Measurements from ENCODE around the gene PBRM1. TPM values are rescaled to one million over a fixed set of nuclear protein-coding genes. Genes with fewer than 3 reads are reported as not detected.
A peak's percentile ranks its signal among the peaks of the same experiment; 100 is the strongest.

Gene PBRM1
- 10 to 100 TPM; 73.4 to 78.5 TPM for total RNA-seq
- 72.1 TPM for polyA plus RNA-seq (2013, experiment 1 of 2)
- 69.4 TPM for polyA plus RNA-seq (2013, experiment 2 of 2)
- long read RNA-seq, experiment 1, partial matches to known transcripts = 9 of 21 reads
- long read RNA-seq, experiment 1, other reads (novel, unspliced or antisense) = 12 of 21 reads
- long read RNA-seq, experiment 2, partial matches to known transcripts = 18 of 78 reads
- long read RNA-seq, experiment 2, other reads (novel, unspliced or antisense) = 60 of 78 reads
- long read RNA-seq, experiment 3, partial matches to known transcripts = 30 of 47 reads
- long read RNA-seq, experiment 3, other reads (novel, unspliced or antisense) = 17 of 47 reads
- long read RNA-seq, experiment 4, partial matches to known transcripts = 1 of 3 reads
- long read RNA-seq, experiment 4, other reads (novel, unspliced or antisense) = 2 of 3 reads

DNA sequence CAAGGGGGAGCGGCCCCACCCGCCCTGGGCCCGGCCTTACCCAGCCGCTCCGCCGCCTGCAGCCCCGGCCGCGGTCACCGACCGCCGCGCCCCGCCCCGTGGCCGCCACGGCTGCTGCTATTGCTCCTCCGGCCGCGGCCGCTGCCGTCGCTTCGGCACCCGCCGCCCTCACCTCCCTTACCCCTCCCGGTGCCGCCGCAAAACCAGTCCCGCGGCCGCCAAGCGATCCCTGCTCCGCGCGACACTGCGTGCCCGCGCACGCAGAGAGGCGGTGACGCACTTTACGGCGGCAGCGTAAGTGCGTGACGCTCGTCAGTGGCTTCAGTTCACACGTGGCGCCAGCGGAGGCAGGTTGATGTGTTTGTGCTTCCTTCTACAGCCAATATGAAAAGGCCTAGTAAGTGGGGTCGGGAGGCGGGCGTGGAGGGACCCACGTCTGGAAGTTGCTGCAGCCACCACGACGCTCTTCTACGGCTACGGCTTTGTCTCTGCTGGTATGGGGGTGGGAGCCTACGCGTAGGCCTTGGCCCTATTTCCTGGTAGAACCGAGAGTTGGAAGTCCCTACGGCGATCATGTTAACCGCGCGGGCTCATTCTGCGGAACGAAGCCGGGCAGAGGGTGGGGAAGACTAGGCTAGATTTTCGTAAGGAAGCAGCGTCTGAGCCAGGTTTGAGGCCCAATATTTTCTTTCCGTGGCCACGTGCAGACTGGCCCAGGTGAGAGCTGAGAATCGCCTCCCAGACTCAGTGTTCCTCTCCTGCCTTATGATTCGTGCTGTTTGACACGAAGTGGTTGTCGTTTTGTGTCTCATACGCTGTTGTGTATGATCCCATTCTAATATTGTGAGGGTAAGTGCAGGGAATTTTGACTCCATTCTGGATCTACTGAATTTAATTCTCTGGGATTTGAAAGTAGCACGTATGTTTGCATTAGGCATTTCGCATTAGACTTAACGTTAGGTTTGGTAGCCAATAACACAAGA, at the start of gene PBRM1, which contains the start of gene GNL3:
Gene PBRM1, minus strand, starts transcription at position 205 of the 983 bp plus-strand sequence.
Gene GNL3, plus strand, starts transcription at position 324 of the 983 bp plus-strand sequence. Its CDS starts 61 bp downstream, at position 385.
- Mint-ChIP-seq H3K9me3 (no peaks in the 10 kb centered on the region), H3K4me1 (peaks cover 18% of the 10 kb centered on the region), H3K4me3 (peak within 1 kb of the TSS; percentile 99), H3K27ac (peak within 1 kb of the TSS; percentile 98), H3K27me3 (ENCODE audit: insufficient read depth) (no peaks in the 10 kb centered on the region), H3K36me3 (ENCODE audit: low read depth) (peaks cover 49% of the 10 kb centered on the region)
- 0% methylated on average over 43 to 82 of the region's 82 CpGs for WGBS, 2 experiments (ENCODE audit: insufficient coverage in 1 of 2, insufficient read length in 1 of 2)
- H3K4me1 ChIP-seq (ENCODE audit: control insufficient read depth, insufficient read depth, low read length) = no peaks in the 10 kb centered on the region
- TF ChIP-seq, protein P1, sequence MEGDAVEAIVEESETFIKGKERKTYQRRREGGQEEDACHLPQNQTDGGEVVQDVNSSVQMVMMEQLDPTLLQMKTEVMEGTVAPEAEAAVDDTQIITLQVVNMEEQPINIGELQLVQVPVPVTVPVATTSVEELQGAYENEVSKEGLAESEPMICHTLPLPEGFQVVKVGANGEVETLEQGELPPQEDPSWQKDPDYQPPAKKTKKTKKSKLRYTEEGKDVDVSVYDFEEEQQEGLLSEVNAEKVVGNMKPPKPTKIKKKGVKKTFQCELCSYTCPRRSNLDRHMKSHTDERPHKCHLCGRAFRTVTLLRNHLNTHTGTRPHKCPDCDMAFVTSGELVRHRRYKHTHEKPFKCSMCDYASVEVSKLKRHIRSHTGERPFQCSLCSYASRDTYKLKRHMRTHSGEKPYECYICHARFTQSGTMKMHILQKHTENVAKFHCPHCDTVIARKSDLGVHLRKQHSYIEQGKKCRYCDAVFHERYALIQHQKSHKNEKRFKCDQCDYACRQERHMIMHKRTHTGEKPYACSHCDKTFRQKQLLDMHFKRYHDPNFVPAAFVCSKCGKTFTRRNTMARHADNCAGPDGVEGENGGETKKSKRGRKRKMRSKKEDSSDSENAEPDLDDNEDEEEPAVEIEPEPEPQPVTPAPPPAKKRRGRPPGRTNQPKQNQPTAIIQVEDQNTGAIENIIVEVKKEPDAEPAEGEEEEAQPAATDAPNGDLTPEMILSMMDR (conservative IDR thresholded peaks at IDR 0.05) = no peak
- peak within 1 kb of the TSS; percentile 91 for H3K9ac ChIP-seq (ENCODE audit: extremely low read depth, low read length, poor library complexity, severe bottlenecking)
- H3K27me3 ChIP-seq (ENCODE audit: control insufficient read depth, insufficient read depth, low read length, poor library complexity, severe bottlenecking) = no peaks in the 10 kb centered on the region
- peak; percentile 97 for DNase-seq
- peaks cover 54% of the 10 kb centered on the region for H3K36me3 ChIP-seq (ENCODE audit: control insufficient read depth, insufficient read depth, low read length)
- H3K27ac ChIP-seq (ENCODE audit: low read depth, low read length) = peak within 1 kb of the TSS; percentile 99
- H3K9me3 ChIP-seq (ENCODE audit: control insufficient read depth, low read length) = no peaks in the 10 kb centered on the region
- peak within 1 kb of the TSS; percentile 98 for H3K4me3 ChIP-seq (ENCODE audit: low read length)

DNA sequence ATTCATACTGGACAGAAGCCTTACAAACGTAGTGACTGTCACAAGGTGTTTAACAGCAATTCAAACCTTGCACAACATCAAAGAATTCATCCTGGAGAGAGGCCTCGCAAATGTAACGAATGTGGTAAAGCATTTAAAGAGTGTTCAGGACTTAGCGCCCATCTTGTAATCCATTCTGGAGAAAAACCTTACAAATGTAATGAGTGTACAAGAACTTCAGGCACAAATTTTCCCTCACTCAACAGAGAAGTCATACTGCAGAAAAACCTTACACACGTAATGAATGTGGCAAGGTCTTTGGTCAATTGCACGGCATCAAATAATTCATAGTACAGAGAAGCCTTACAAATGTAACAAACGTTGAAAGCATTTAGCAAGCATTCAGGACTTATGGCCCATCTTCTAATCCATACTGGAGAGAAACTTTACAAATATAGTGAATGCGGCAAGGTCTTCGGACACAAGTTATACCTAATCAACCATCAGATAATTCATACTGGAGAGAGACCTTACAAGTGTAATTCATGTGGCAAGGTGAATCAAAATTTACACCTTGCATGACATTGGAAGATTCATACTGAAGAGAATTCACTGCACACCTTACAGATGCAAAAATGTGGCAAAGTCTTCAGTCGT, 47.7 kb upstream of the PBRM1 start:
- WGBS, 2 experiments (ENCODE audit: insufficient coverage in 1 of 2, insufficient read length in 1 of 2) = 86 to 92% methylated on average over 9 to 10 of the region's 10 CpGs
- no peaks in the 10 kb centered on the region for H3K27me3 ChIP-seq (ENCODE audit: control insufficient read depth, insufficient read depth, low read length, poor library complexity, severe bottlenecking)
- no peak overlapping the region for H3K4me3 ChIP-seq (ENCODE audit: low read length)
- no peaks in the 10 kb centered on the region for H3K27me3 Mint-ChIP-seq (ENCODE audit: insufficient read depth)
- H3K4me1 Mint-ChIP-seq = no peaks in the 10 kb centered on the region
- H3K4me1 ChIP-seq (ENCODE audit: control insufficient read depth, insufficient read depth, low read length) = no peaks in the 10 kb centered on the region
- TF ChIP-seq, protein P1 (conservative IDR thresholded peaks at IDR 0.05) = no peak
- no peak overlapping the region for H3K9ac ChIP-seq (ENCODE audit: extremely low read depth, low read length, poor library complexity, severe bottlenecking)
- H3K36me3 ChIP-seq (ENCODE audit: control insufficient read depth, insufficient read depth, low read length) = peaks cover 89% of the 10 kb centered on the region
- no peak overlapping the region for H3K27ac ChIP-seq (ENCODE audit: low read depth, low read length)
- no peak for DNase-seq
- H3K9me3 Mint-ChIP-seq = peaks cover 24% of the 10 kb centered on the region
- H3K9me3 ChIP-seq (ENCODE audit: control insufficient read depth, low read length) = peaks cover 54% of the 10 kb centered on the region
- no peak overlapping the region for H3K27ac Mint-ChIP-seq
- no peak overlapping the region for H3K4me3 Mint-ChIP-seq
- H3K36me3 Mint-ChIP-seq (ENCODE audit: low read depth) = peaks cover 93% of the 10 kb centered on the region

DNA sequence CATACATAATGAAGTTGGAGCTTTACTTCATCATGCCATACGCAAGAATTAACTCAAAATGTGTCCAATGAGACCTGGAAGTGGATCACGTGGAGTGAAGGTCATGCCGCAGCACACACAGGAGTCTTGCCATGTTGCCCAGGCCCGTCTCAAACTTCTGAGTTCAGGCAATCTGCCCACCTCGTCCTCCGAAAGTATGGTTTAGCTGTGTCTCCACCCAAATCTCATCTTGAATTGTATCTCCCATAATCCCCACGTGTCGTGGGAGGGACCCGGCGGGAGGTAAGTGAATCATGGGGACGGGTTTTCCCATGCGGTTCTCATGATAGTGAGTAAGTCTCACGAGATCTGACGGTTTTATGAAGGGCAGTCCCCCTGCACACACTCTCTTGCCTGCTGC, 45.9 kb upstream of the PBRM1 start:
- Histone ChIP-seq H3K9ac (ENCODE audit: extremely low read depth, low read length, poor library complexity, severe bottlenecking) (no peak overlapping the region), H3K27ac (ENCODE audit: low read depth, low read length) (no peak overlapping the region), H3K27me3 (ENCODE audit: control insufficient read depth, insufficient read depth, low read length, poor library complexity, severe bottlenecking) (no peaks in the 10 kb centered on the region), H3K4me1 (ENCODE audit: control insufficient read depth, insufficient read depth, low read length) (no peaks in the 10 kb centered on the region), H3K36me3 (ENCODE audit: control insufficient read depth, insufficient read depth, low read length) (peaks cover 88% of the 10 kb centered on the region), H3K4me3 (ENCODE audit: low read length) (no peak overlapping the region), H3K9me3 (ENCODE audit: control insufficient read depth, low read length) (peaks cover 69% of the 10 kb centered on the region)
- H3K9me3 Mint-ChIP-seq = peaks cover 37% of the 10 kb centered on the region
- H3K27ac Mint-ChIP-seq = no peak overlapping the region
- no peak overlapping the region for H3K4me3 Mint-ChIP-seq
- no peaks in the 10 kb centered on the region for H3K4me1 Mint-ChIP-seq
- H3K27me3 Mint-ChIP-seq (ENCODE audit: insufficient read depth) = no peaks in the 10 kb centered on the region
- TF ChIP-seq, protein P1 (conservative IDR thresholded peaks at IDR 0.05) = no peak
- no peak for DNase-seq
- WGBS, 2 experiments (ENCODE audit: insufficient coverage in 1 of 2, insufficient read length in 1 of 2) = 90 to 92% methylated on average over 11 to 14 of the region's 14 CpGs
- H3K36me3 Mint-ChIP-seq (ENCODE audit: low read depth) = peaks cover 94% of the 10 kb centered on the region

Measured in endodermal cell (in vitro differentiated cells).